Activated T-cell treated with anti-CD3 and anti-CD28 coated beads, Interleukin-2, amount 50 U/mL, for 48 hours (primary cell): Measurements from ENCODE around the gene THPO.
"Not testable (repeated sequence)": the region's sequence is repeated elsewhere in the genome, so short reads cannot be mapped to it uniquely, and the experiment has no call there.

Experiments used
- DNase-seq, 2 experiments: peaks; one replicate each; pipeline ENCODE4 v3.0.0-alpha.2; 2020

Gene THPO

GRCh38 chr3:184347321-184348056 lies 30.5 kb downstream of the THPO start:
- no peak for DNase-seq

- no peak for DNase-seq
Measured at GRCh38 chr3:184346480-184347190, 31.4 kb downstream of the THPO start.

- no peak for DNase-seq
Measured at GRCh38 chr3:184345317-184346144, 32.5 kb downstream of the THPO start.

GRCh38 chr3:184344579-184345316 lies 33.3 kb downstream of the THPO start:
- no peak for DNase-seq

GRCh38 chr3:184343200-184343876 lies 34.7 kb downstream of the THPO start:
- no peak for DNase-seq

- DNase-seq, result no peak
Measured at GRCh38 chr3:184341925-184342324, 36.1 kb downstream of the THPO start.

- not testable (repeated sequence) for DNase-seq
Measured at GRCh38 chr3:184339451-184340135, 38.4 kb downstream of the THPO start.

- no peak for DNase-seq
Measured at GRCh38 chr3:184339001-184339400, 39.0 kb downstream of the THPO start.

GRCh38 chr3:184338511-184338945 lies 39.5 kb downstream of the THPO start:
- DNase-seq, result no peak

- no peak for DNase-seq
Measured at GRCh38 chr3:184337981-184338380, 40.0 kb downstream of the THPO start.

GRCh38 chr3:184337399-184337714 lies 40.6 kb downstream of the THPO start, which contains the start of gene FAM131A:
TSS of gene FAM131A (plus strand) at chr3:184337600. CDS start at chr3:184337631, 31 bp downstream.
- no peak for DNase-seq

GRCh38 chr3:184336547-184337398 lies 41.2 kb downstream of the THPO start:
- no peak for DNase-seq

- peak; percentile 91 to 94 for DNase-seq
Measured at GRCh38 chr3:184335661-184336546, 42.1 kb downstream of the THPO start.

- DNase-seq, result no peak
Measured at GRCh38 chr3:184335291-184335660, 42.7 kb downstream of the THPO start.

- DNase-seq, result peak; percentile 66 to 67
Measured at GRCh38 chr3:184334470-184335158, 43.4 kb downstream of the THPO start.

GRCh38 chr3:184333700-184334099 lies 44.3 kb downstream of the THPO start:
- no peak for DNase-seq

- DNase-seq, result no peak
Measured at GRCh38 chr3:184333190-184333589, 44.8 kb downstream of the THPO start.

GRCh38 chr3:184332370-184333090 lies 45.5 kb downstream of the THPO start:
- DNase-seq, result no peak
